Ectodermal cell (in vitro differentiated cells): ENCODE measurements around the gene PGM2.

ENCODE experiments used
- H3K27ac ChIP-seq: 2 replicates; pipeline ENCODE4 v1.7.0; 2013; ENCODE audit warnings: mild to moderate bottlenecking, low read depth, low read length; ENCODE audit not compliant: insufficient read depth, poor library complexity, severe bottlenecking
- H3K27me3 ChIP-seq: 2 replicates; pipeline ENCODE4 v1.7.0; 2013; ENCODE audit warnings: mild to moderate bottlenecking, low read length; ENCODE audit not compliant: insufficient read depth, control insufficient read depth, poor library complexity, severe bottlenecking
- H3K36me3 ChIP-seq: one replicate; pipeline ENCODE4 v1.7.0; 2013; ENCODE audit warnings: low read length; ENCODE audit not compliant: control insufficient read depth, insufficient read depth
- H3K4me1 ChIP-seq: one replicate; pipeline ENCODE4 v1.7.0; 2013; ENCODE audit warnings: low read length; ENCODE audit not compliant: control insufficient read depth, insufficient read depth
- H3K4me3 ChIP-seq: 2 replicates; pipeline ENCODE4 v1.7.0; 2013; ENCODE audit warnings: low read depth, low read length, control low read depth; ENCODE audit not compliant: insufficient read depth
- H3K9me3 ChIP-seq: 2 replicates; pipeline ENCODE4 v1.7.0; 2013; ENCODE audit warnings: mild to moderate bottlenecking, low read length, moderate library complexity; ENCODE audit not compliant: control insufficient read depth
- WGBS, 2 experiments: methylation state at CpG; one replicate each; pipeline ENCODE4 v1.1.7; 2013; ENCODE audit warnings: missing lambda C conversion rate in 2 of 2; 5-methylcytosine and 5-hydroxymethylcytosine counted together

Gene PGM2

GRCh38 chr4:37852376-37852775 lies 25.9 kb downstream of the PGM2 start:
- Histone ChIP-seq H3K27me3 (no peaks in the 10 kb centered on the region), H3K9me3 (no peaks in the 10 kb centered on the region), H3K4me3 (no peak overlapping the region), H3K4me1 (no peaks in the 10 kb centered on the region), H3K27ac (no peak overlapping the region), H3K36me3 (peaks cover 6% of the 10 kb centered on the region)
- 86 to 96% methylated on average over 2 of the region's 2 CpGs for WGBS, 2 experiments

- no peak overlapping the region for H3K4me3 ChIP-seq
- H3K36me3 ChIP-seq: peaks cover 6% of the 10 kb centered on the region
- 93 to 94% methylated on average over 3 to 4 of the region's 4 CpGs for WGBS, 2 experiments
- no peaks in the 10 kb centered on the region for H3K9me3 ChIP-seq
- no peaks in the 10 kb centered on the region for H3K4me1 ChIP-seq
- no peak overlapping the region for H3K27ac ChIP-seq
- H3K27me3 ChIP-seq: no peaks in the 10 kb centered on the region
These were observed 31.6 kb downstream of the PGM2 start for GRCh38 chr4:37858112-37858511.

GRCh38 chr4:37858872-37859271 lies 32.4 kb downstream of the PGM2 start:
- Histone ChIP-seq H3K9me3 (no peaks in the 10 kb centered on the region), H3K36me3 (peaks cover 6% of the 10 kb centered on the region), H3K4me1 (no peaks in the 10 kb centered on the region), H3K27ac (no peak overlapping the region), H3K27me3 (no peaks in the 10 kb centered on the region), H3K4me3 (no peak overlapping the region)

DNA sequence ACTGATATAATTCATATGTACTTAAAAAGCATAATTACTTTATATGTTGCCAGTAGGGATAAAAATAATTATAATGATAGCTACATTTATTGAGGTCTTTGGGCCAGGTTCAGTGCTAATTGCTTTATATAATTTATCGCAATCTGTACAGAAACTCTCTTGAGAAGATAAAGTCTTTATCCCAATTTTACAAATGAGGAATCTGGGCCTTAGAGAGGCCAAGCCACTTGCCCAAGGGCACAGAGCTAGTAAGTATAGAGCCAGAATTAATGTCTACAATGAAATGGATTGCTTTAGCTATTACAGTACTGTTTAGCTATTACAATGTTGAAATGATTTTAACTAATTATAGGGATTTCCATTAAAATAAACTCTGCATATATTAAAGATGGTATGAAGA lies 33.8 kb downstream of the PGM2 start:
- Histone ChIP-seq H3K4me3 (no peak overlapping the region), H3K9me3 (no peaks in the 10 kb centered on the region), H3K4me1 (no peaks in the 10 kb centered on the region), H3K27me3 (no peaks in the 10 kb centered on the region), H3K27ac (no peak overlapping the region), H3K36me3 (peaks cover 6% of the 10 kb centered on the region)
- 100% methylated on average over 1 of the region's 1 CpG; no CpG with 5 or more reads in 1 of the 2 experiments for WGBS, 2 experiments

GRCh38 chr4:37862961-37863360 lies 36.5 kb downstream of the PGM2 start:
- Histone ChIP-seq H3K36me3 (no peaks in the 10 kb centered on the region), H3K4me3 (no peak overlapping the region), H3K4me1 (no peaks in the 10 kb centered on the region), H3K27me3 (no peaks in the 10 kb centered on the region), H3K27ac (no peak overlapping the region), H3K9me3 (no peaks in the 10 kb centered on the region)
- 93 to 97% methylated on average over 3 to 4 of the region's 4 CpGs for WGBS, 2 experiments

DNA sequence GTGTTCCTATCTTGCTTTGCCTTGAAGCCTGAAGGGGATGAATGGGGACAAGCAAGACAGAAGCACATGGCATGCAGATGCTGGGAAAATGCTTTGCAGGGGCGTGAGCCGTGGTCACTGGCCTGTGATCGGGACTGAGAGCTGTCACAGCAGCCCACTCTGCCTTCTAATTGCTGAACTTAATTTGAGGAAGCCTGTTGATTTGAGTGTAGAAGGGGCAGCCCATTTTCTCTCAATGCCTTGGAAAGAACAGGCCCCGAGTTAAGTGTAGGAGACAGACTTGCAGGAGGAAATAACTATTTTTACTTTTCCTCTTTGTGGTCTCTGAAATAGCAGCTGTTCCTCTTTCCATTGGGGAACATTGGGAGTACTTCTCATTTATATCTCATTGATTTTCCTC lies 38.3 kb downstream of the PGM2 start:
- 92 to 97% methylated on average over 4 of the region's 4 CpGs for WGBS, 2 experiments
- H3K4me3 ChIP-seq: no peak overlapping the region
- no peak overlapping the region for H3K27ac ChIP-seq
- no peaks in the 10 kb centered on the region for H3K4me1 ChIP-seq
- no peaks in the 10 kb centered on the region for H3K9me3 ChIP-seq
- no peaks in the 10 kb centered on the region for H3K36me3 ChIP-seq
- no peaks in the 10 kb centered on the region for H3K27me3 ChIP-seq

GRCh38 chr4:37865450-37865849 lies 39.0 kb downstream of the PGM2 start:
- Histone ChIP-seq H3K9me3 (no peaks in the 10 kb centered on the region), H3K27me3 (no peaks in the 10 kb centered on the region), H3K4me1 (no peaks in the 10 kb centered on the region), H3K27ac (no peak overlapping the region), H3K36me3 (no peaks in the 10 kb centered on the region), H3K4me3 (no peak overlapping the region)
- 96 to 98% methylated on average over 2 to 3 of the region's 3 CpGs for WGBS, 2 experiments

GRCh38 chr4:37867102-37867501 lies 40.6 kb downstream of the PGM2 start:
- H3K4me1 ChIP-seq: no peaks in the 10 kb centered on the region
- 89 to 92% methylated on average over 3 of the region's 3 CpGs for WGBS, 2 experiments

GRCh38 chr4:37868238-37868637 lies 41.8 kb downstream of the PGM2 start:
- Histone ChIP-seq H3K27me3 (no peaks in the 10 kb centered on the region), H3K27ac (no peak overlapping the region), H3K9me3 (no peaks in the 10 kb centered on the region), H3K4me3 (no peak overlapping the region), H3K36me3 (no peaks in the 10 kb centered on the region), H3K4me1 (no peaks in the 10 kb centered on the region)
- 89 to 93% methylated on average over 4 of the region's 4 CpGs for WGBS, 2 experiments

More at GRCh38 chr4:37867102-37867501, 40.6 kb downstream of the PGM2 start:
- H3K4me3 ChIP-seq: no peak overlapping the region
- no peaks in the 10 kb centered on the region for H3K36me3 ChIP-seq
- no peaks in the 10 kb centered on the region for H3K27me3 ChIP-seq
- no peak overlapping the region for H3K27ac ChIP-seq
- no peaks in the 10 kb centered on the region for H3K9me3 ChIP-seq

GRCh38 chr4:37872310-37872988 lies 46.0 kb downstream of the PGM2 start:
- Histone ChIP-seq H3K4me1 (no peaks in the 10 kb centered on the region), H3K4me3 (no peak overlapping the region), H3K27ac (no peak overlapping the region), H3K36me3 (no peaks in the 10 kb centered on the region), H3K27me3 (no peaks in the 10 kb centered on the region), H3K9me3 (no peaks in the 10 kb centered on the region)
- WGBS, 2 experiments: 75 to 88% methylated on average over 1 of the region's 1 CpG

- H3K27me3 ChIP-seq: no peaks in the 10 kb centered on the region
- no peak overlapping the region for H3K27ac ChIP-seq
- H3K4me1 ChIP-seq: no peaks in the 10 kb centered on the region
- H3K9me3 ChIP-seq: no peaks in the 10 kb centered on the region
- H3K36me3 ChIP-seq: no peaks in the 10 kb centered on the region
- 100% methylated on average over 1 of the region's 1 CpG for WGBS, 2 experiments
- no peak overlapping the region for H3K4me3 ChIP-seq
These were observed 46.9 kb downstream of the PGM2 start for GRCh38 chr4:37873386-37873785.
